Activated CD8-positive, alpha-beta memory T cell treated with anti-CD3 and anti-CD28 coated beads, Interleukin-2, amount 10 ng/mL, durations not matched to agents 7 days and 5 days (primary cell): Measurements from ENCODE around the gene NOP9. TPM values are rescaled to one million over a fixed set of nuclear protein-coding genes. Genes with fewer than 3 reads are reported as not detected.

ENCODE experiments used
- ATAC-seq: fragments of 150-1000 bp; cut with Tn5 transposase; one replicate; pipeline ENCODE4 v1.10.0; 2021; ENCODE audit warnings: moderate library complexity
- CTCF ChIA-PET: fragments of 350-600 bp; sonication (Branson Sonifier 250); formaldehyde crosslinking; loops from one replicate; lab custom pipeline; 2021; ENCODE audit warnings: antibody characterized with exemption; lab: Charles Lee
- DNase-seq: peaks from one replicate; pipeline ENCODE4 v3.0.0-alpha.2; 2020
- H3K27ac Mint-ChIP-seq: one replicate; pipeline ENCODE4 v1.8.0; 2021; ENCODE audit warnings: mild to moderate bottlenecking, mixed read lengths
- H3K27me3 Mint-ChIP-seq: one replicate; pipeline ENCODE4 v1.8.0; 2021; ENCODE audit warnings: mixed read lengths
- H3K36me3 Mint-ChIP-seq: one replicate; pipeline ENCODE4 v1.8.0; 2021; ENCODE audit warnings: mild to moderate bottlenecking, mixed read lengths
- H3K4me1 Mint-ChIP-seq: one replicate; pipeline ENCODE4 v1.8.0; 2021; ENCODE audit warnings: mixed read lengths
- H3K4me3 Mint-ChIP-seq: one replicate; pipeline ENCODE4 v1.8.0; 2021; ENCODE audit warnings: mild to moderate bottlenecking, moderate library complexity, mixed read lengths
- H3K9me3 Mint-ChIP-seq: one replicate; pipeline ENCODE4 v1.8.0; 2022; ENCODE audit warnings: low read depth, mixed read lengths
- total RNA-seq, 2 experiments: library from RNA; stranded (reverse); gene quantifications; one replicate each; pipeline ENCODE4 v1.2.3, GENCODE V29; 2021

The NOP9 gene
- total RNA-seq, 2 experiments from 2014 or later = 34.2 to 38.3 TPM

DNA sequence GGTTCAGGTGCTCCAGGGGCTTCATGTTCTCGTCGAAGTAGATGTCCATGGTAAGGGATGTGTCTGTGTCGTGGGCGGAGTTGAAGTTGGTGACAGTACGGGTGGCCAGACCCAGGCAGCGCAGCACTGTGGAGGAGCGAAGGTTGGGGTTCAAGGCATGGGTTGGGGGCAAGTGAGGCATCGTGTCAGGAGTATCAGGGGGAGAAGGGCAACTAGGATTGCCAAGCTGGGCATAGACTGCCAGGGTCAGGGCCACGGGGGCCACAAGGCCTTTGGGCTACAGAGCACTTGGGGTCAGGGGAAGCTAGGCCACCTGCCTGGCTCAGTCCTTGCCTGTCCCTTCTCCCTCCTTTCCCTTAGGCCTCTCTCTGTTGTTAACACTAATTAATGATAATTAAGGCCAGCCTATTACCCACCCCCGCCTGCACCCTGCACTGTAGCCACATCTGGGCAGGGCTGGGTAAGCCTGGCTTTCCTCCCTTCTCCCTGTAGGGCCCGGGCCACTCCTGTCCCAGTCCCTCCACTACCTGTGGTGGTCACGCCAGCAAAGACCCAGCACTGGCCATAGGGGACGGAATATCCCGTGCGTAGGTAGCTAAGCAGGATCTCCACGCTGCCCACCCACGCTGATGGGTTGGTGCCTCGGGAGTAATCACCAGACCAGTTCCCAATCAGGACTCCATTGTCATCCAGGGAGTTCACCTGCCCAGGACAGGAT lies 40.9 kb upstream of the NOP9 start:
- Mint-ChIP-seq H3K9me3 (no peaks in the 10 kb centered on the region), H3K36me3 (no peaks in the 10 kb centered on the region), H3K4me3 (no peak overlapping the region), H3K4me1 (no peaks in the 10 kb centered on the region), H3K27ac (no peak overlapping the region), H3K27me3 (no peaks in the 10 kb centered on the region)
- no peak for ATAC-seq
- CTCF ChIA-PET = interaction anchor here (0.7 to 18.5 kb wide), 3 partner anchors 13 to 15 kb away, joined by 3 to 275 read pairs (median 3); partner anchors contain the start of gene RABGGTA
- DNase-seq = no peak

DNA sequence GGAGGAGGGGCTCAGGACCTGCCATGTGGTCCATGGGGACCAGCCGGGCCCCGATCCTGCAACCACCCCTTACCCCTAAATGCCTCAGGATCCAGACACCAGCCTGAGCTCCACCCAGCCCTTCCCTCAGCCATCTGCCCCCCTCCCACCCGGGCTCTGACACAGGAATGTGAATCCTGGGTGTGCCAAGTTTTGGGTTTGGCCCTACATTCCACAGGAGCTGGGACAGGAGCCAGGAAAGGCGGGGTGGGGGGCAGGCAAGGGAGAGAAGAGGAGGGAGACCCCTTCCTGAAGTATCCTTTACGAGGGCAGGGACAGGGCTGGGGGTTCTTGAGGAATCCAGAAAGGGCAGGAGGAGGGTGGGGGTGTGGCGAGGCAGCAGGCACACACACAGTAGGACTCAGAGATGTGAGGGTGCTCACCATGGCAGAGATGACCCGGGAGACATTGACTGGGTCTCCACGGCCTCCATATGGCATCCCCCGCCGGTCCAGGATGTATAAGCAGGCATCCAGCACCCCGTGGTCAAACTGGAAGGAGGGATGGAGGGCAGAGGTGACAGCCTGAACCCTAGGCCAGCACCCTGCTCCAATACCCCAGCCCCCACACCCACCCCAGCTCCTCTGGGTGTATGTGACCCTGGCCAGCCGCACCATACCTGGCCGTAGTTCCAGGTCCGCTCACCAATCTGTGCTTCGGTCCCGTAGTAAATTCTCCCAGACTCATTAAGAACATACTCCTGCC lies 40.2 kb upstream of the NOP9 start:
- no peak for ATAC-seq
- CTCF ChIA-PET = no interaction called here
- H3K27ac Mint-ChIP-seq = no peak overlapping the region
- no peak for DNase-seq
- H3K4me1 Mint-ChIP-seq = no peaks in the 10 kb centered on the region
- H3K9me3 Mint-ChIP-seq = no peaks in the 10 kb centered on the region
- no peak overlapping the region for H3K4me3 Mint-ChIP-seq
- H3K27me3 Mint-ChIP-seq = no peaks in the 10 kb centered on the region
- H3K36me3 Mint-ChIP-seq = no peaks in the 10 kb centered on the region

DNA sequence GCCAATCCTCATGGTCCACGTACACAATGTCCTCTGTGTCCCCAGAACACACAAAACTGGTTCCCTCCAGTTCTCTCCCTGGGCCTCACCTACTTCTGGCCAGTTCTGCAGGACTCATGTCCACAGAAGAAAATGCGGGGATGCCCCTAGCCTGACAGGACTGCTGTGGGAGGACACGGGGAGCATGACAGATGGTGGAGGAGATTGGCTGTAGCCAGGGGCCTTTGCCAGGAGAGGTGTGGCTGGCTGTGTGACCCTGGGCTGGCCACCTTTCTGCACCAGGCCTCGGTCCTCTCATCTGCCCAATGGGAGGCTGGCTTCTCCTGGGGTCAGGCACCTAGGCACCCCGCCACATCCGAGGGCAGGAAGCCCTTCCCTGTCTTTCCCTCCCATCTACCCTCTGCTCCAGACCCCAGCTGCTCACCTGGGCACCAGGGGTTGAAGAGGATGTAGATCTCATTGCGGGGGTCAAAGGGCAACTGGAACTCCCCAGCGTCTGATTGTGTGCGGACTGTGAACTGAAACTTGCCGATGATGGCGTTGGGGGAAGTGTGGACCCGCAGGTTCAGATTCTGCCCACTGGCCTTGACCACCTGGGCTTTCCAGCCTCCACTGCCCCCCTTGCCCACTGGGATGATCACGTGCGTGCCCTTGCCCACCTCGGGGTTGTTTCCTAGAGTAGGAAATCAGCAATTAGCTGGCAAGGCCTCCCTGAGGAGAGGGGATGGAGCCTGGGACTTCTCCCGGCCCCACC lies 39.4 kb upstream of the NOP9 start:
- Mint-ChIP-seq H3K4me3 (no peak overlapping the region), H3K36me3 (no peaks in the 10 kb centered on the region), H3K27me3 (no peaks in the 10 kb centered on the region), H3K4me1 (no peaks in the 10 kb centered on the region), H3K27ac (no peak overlapping the region), H3K9me3 (no peaks in the 10 kb centered on the region)
- ATAC-seq (no peak), DNase-seq (no peak)
- CTCF ChIA-PET = no interaction called here

DNA sequence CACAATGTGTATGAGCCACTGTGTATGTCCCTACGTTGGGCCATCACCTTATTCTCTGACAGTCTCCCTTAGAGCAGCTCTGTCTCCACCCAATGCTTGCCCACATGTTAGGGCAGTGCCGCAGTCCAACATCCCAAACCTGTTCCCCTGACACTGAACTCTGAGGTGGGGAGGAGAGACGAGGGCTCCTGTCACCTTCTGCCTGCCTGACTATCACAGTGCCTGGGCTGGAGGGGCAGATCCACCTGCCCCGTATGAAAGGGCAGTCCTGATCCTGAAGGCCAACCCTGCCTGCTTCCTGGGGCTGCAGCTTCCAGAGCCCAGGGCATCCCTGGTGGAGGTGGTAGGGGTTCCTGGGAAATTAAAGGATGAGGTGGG lies 38.9 kb upstream of the NOP9 start:
- CTCF ChIA-PET = no interaction called here
- Mint-ChIP-seq H3K27ac (no peak overlapping the region), H3K27me3 (no peaks in the 10 kb centered on the region), H3K9me3 (no peaks in the 10 kb centered on the region), H3K4me1 (no peaks in the 10 kb centered on the region), H3K36me3 (no peaks in the 10 kb centered on the region), H3K4me3 (no peak overlapping the region)
- DNase-seq = no peak
- no peak for ATAC-seq

DNA sequence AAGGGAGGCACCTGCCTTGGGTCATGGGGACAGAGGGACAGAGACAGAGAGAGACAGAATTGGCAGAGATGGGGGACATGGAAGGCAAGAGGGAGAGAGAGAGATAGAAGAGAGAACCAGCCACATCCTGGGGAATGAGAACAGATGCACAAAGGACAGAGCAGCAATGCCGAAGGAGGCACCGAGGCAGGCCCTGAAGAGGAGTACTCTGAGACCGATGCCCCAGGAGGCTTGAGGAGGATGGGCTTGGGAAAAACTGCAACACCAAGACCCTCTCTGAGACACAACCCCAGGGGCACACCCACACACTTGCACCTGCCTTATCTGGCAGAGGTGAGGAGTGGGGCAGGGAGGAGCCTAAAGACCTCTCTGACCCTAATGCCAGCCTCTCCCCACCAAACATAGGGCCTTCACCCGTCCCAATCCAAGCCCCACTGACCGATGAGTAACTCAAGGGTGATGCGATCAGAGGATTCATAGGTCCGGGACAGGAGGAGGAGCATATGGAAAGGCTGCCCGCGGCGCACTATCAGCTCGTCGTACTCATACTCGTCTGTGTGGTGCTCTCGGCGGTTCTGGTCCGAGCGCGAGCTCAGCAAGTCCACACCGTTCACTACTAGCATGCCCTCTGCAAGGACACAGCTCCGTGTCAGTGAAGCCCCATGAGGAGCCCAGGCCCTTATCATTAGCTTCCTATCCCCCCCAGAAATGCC lies 38.2 kb upstream of the NOP9 start:
- H3K9me3 Mint-ChIP-seq = no peaks in the 10 kb centered on the region
- no peaks in the 10 kb centered on the region for H3K36me3 Mint-ChIP-seq
- DNase-seq (no peak), ATAC-seq (no peak)
- H3K27me3 Mint-ChIP-seq = no peaks in the 10 kb centered on the region
- no peak overlapping the region for H3K4me3 Mint-ChIP-seq
- H3K27ac Mint-ChIP-seq = no peak overlapping the region
- no peaks in the 10 kb centered on the region for H3K4me1 Mint-ChIP-seq
- CTCF ChIA-PET = interaction anchor here (0.7 to 1.9 kb wide), 3 partner anchors 10 to 18 kb away, joined by 3 to 10 read pairs (median 4); partner anchors contain the start of gene RABGGTA

DNA sequence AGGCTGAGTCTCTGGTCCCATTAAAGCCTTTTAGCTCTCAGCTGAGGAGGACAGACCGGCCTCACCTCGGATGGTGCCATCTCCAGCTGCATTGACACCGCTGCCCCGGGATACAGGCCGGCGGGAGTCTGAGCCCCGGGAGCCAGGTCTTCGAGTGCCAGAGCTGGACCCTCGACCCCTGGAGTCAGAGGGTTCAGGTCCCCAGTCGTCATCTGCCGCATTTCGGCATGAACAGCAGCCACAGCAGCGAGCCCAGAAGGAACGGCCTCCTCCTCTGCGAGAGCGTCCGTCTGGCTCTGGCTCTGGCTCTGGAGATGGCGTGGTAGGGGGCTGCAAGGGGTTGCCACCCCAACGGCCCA lies 37.7 kb upstream of the NOP9 start:
- H3K9me3 Mint-ChIP-seq = no peaks in the 10 kb centered on the region
- H3K36me3 Mint-ChIP-seq = peaks cover 5% of the 10 kb centered on the region
- H3K27ac Mint-ChIP-seq = no peak overlapping the region
- no peaks in the 10 kb centered on the region for H3K27me3 Mint-ChIP-seq
- no peak for DNase-seq
- CTCF ChIA-PET = interaction anchor here (0.7 to 1.9 kb wide), 3 partner anchors 10 to 19 kb away, joined by 3 to 10 read pairs (median 4); partner anchors contain the start of gene RABGGTA
- no peak for ATAC-seq
- no peaks in the 10 kb centered on the region for H3K4me1 Mint-ChIP-seq
- no peak overlapping the region for H3K4me3 Mint-ChIP-seq

DNA sequence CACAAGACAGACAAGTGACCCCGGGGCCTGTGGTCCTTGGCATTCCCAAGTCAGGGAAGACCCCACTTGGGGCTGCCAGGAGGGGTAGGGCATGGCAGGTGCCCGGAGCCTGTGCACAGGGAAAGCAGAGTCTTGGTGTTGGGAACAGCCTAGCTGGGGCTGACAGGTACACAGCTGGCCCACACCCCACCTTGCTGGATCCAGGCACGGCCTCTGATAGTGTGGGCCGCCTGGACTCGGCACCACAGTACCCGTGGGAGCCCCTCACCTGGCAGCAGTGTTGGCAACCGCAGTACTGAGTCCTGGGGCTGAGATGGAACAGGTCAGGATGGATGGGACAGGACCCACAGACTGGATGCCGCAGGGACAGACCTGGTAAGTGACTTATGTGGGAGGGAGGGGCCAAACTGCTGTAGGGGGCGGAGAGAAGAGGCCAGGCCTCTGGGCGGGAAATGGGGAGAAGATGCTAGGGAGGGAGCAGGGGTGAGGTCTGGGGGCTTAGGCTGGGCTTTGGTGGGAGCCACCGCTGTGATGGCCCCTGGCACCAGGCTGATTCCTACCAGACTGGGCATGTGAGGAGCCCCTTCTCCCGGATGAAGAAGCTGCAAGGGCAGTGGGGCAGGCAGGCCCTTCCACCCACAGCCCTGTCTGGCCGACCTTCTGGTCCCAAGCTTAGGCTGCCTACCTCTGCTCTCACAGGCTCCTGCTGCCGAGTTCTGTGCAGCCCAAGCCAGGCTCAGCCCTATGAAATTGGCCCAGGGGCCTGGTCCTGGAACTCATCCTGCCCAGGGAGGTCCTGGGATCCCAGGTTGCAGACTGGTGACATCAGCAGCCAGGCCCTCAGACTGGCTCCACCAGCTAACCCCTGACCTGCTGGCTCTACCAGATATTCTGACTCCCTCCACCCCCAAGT lies 36.6 kb upstream of the NOP9 start, which contains the start of gene TGM1:
TGM1 (minus strand) TSS at position 357 of the 913 bp plus-strand sequence. CDS start 825 bp downstream, outside the sequence.
- Mint-ChIP-seq H3K27me3 (no peaks in the 10 kb centered on the region), H3K4me1 (no peaks in the 10 kb centered on the region), H3K4me3 (no peak within 1 kb of the TSS), H3K36me3 (peaks cover 10% of the 10 kb centered on the region), H3K27ac (no peak within 1 kb of the TSS), H3K9me3 (no peaks in the 10 kb centered on the region)
- CTCF ChIA-PET = interaction anchor here (1.4 to 1.9 kb wide), 2 partner anchors 8 to 11 kb away, joined by 4 to 10 read pairs; partner anchors contain the start of gene RABGGTA
- DNase-seq (no peak), ATAC-seq (no peak)

DNA sequence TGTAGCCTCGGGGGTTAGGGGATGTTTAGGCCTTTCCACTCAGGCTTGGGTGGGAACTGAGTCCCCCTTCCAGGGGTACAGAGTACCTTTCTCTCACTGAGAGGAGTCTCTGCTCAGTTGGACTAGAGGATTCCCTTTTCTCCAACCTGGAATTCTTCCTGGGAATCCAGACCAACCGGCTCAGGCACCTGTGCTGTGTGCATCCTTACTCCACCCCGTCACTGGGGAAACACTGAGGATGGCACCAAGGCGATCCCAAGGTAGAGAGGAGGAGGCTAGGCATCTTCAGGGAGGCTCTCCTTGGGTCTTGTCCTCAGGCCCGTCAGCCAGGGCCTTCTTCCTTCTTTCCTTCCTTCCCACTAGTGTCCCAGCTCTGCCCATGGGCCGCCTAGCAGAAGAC lies 35.8 kb upstream of the NOP9 start:
- CTCF ChIA-PET = interaction anchor here (1.5 kb wide), 1 partner anchor 48 kb away, joined by 4 read pairs; the partner anchor contains the start of gene MDP1
- H3K4me1 Mint-ChIP-seq = no peaks in the 10 kb centered on the region
- ATAC-seq (no peak), DNase-seq (no peak)
- no peak overlapping the region for H3K4me3 Mint-ChIP-seq
- H3K27me3 Mint-ChIP-seq = no peaks in the 10 kb centered on the region
- no peak overlapping the region for H3K27ac Mint-ChIP-seq
- peaks cover 10% of the 10 kb centered on the region for H3K36me3 Mint-ChIP-seq
- H3K9me3 Mint-ChIP-seq = no peaks in the 10 kb centered on the region

DNA sequence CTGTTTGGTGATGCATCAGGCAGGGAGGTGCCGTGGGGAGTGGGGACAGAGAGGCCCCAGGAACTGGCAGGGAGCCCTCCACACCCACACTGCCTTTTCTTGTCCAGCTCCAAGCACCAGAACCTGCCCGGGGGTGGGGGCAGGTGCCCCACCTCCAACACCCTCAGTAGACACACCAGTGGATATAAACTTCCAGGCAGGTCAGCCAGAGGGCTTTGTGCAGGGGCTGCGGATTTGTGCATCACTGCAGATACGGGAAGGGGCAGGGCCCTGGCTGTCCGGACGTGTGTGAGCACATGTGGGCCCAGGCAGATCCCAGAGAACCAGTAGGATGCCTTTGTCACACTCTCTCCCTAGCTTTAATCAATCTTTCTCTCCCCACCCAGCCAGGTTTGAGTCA lies 35.4 kb upstream of the NOP9 start:
- CTCF ChIA-PET = interaction anchor here (0.8 to 16.6 kb wide), 3 partner anchors 12 to 49 kb away, joined by 3 to 275 read pairs (median 4); partner anchors contain the start of genes MDP1 and TINF2
- no peak overlapping the region for H3K4me3 Mint-ChIP-seq
- H3K4me1 Mint-ChIP-seq = no peaks in the 10 kb centered on the region
- no peaks in the 10 kb centered on the region for H3K9me3 Mint-ChIP-seq
- no peaks in the 10 kb centered on the region for H3K27me3 Mint-ChIP-seq
- DNase-seq (no peak), ATAC-seq (no peak)
- H3K36me3 Mint-ChIP-seq = peaks cover 10% of the 10 kb centered on the region
- H3K27ac Mint-ChIP-seq = no peak overlapping the region

DNA sequence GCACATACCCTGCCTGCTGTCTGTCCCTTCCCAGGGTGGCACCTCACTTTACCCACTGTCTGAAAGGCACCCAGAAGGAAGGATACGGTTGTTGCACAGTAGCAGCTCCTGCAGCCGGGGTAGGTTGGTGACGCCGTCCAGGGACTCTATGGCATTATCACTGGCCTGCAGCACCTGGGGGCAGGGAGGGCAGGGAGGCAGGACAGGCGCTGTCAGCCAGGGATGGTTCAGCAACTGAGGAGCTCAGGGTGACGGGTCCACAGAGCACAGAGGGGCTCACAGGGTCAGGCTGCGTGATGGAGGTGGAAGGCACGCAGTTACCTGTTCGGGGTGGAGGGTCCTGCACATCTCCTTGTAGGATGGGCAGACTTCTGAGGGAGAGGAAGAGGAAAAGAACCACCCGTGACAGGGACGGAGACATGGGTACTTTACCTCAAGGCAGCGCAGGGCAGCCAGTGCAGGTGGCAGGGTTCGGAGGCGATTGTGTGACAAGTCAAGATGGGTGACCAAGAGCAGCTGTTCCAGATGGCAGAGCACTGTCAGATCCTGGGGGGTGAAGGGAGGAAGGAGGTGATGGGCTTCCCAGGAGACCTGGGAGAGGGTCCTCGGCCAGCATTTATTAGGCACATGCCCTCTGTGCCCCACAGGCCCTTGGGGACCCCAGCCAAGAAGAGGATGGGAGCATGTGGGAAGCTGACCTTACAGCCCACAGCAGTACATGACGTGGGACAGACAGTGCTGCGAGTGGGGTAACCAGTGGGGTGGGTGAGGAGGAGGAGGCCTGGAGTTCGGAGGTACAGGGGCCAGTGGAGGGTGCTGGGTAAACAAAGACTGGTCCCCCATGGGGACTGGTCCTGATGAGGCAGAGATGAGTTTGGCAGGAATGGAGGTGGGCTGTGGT lies 33.1 kb upstream of the NOP9 start:
- H3K27me3 Mint-ChIP-seq = no peaks in the 10 kb centered on the region
- no peak for ATAC-seq
- no peak overlapping the region for H3K27ac Mint-ChIP-seq
- no peaks in the 10 kb centered on the region for H3K9me3 Mint-ChIP-seq
- CTCF ChIA-PET = interaction anchor here (1.1 to 16.6 kb wide), 4 partner anchors 13 to 33 kb away, joined by 3 to 275 read pairs (median 30); partner anchors contain the start of genes DHRS1, NOP9 and TINF2
- H3K4me3 Mint-ChIP-seq = no peak overlapping the region
- no peak for DNase-seq
- peaks cover 12% of the 10 kb centered on the region for H3K4me1 Mint-ChIP-seq
- peaks cover 10% of the 10 kb centered on the region for H3K36me3 Mint-ChIP-seq

DNA sequence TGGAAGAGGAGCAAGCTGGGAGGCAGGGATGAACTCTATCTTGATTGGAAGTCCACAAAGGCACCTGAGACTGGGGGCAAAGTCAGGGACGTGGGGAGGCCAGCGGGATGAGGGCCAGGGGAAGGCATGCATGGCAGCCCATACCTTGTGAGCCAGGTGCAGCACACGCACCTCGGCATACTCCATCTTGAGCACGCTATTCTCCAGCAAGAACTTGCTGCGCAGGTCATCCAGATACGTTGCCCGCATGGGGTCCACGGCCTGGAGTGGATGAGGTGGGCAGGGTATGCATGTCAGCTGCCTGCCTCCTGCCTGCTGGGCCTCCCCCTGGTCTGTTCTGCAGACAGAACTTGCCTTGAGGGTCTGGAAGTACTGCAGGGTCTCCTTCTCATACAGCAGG lies 32.1 kb upstream of the NOP9 start:
- CTCF ChIA-PET = interaction anchor here (6.3 to 16.6 kb wide), 2 partner anchors 18 to 32 kb away, joined by 53 to 275 read pairs; partner anchors contain the start of genes DHRS1, NOP9 and TINF2
- DNase-seq (no peak), ATAC-seq (no peak)
- H3K9me3 Mint-ChIP-seq = no peaks in the 10 kb centered on the region
- peaks cover 10% of the 10 kb centered on the region for H3K36me3 Mint-ChIP-seq
- H3K4me1 Mint-ChIP-seq = peaks cover 21% of the 10 kb centered on the region
- no peak overlapping the region for H3K27ac Mint-ChIP-seq
- no peaks in the 10 kb centered on the region for H3K27me3 Mint-ChIP-seq
- H3K4me3 Mint-ChIP-seq = no peak overlapping the region
